HG02840 (cell line): ENCODE data around the gene ACOXL.

Experiments used
- ATAC-seq: cut with Tn5 transposase; IDR thresholded peaks from one replicate; pipeline ENCODE4 v1.9.1; 2021; ENCODE audit warnings: mild to moderate bottlenecking, moderate library complexity, moderate number of reproducible peaks; ENCODE audit not compliant: unreplicated experiment, low FRiP score

Gene ACOXL

DNA sequence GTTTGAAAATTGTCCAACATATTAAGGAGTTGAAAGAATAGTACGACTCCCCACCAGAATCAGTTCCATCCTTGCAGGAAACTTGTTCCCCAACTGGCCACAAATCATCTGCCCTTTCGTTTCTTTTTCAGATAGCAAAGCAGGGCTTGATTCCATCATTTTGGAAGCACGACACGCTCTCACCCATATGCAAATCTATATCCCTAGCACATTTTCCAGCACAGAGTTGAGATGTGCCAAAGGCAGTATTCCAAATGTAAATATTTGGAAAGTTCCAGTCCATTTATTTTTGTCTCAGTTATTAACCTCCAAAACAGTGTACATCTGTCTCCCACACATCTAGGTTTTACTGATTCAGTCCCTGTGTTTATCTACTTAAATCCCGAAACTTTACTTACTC, 259.5 kb downstream of the ACOXL start:
- ATAC-seq: no peak

DNA sequence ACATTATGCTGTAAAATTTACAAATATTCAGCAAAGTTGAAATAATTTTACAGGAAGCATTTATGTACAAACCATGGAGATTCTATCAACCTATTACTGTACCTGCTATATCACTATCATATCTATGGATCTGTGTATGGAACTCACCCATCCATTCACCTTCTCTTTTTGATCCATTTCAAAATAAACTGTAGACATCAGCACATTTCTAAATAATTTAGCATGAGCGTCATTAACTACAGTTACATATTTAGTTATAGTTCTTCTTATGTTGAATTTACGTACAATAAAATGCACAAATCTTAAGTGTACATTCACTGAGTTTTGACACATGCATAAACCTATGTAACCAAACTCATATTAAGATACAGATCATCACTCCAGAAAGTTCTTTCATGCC, 260.5 kb downstream of the ACOXL start:
- ATAC-seq: no peak

- ATAC-seq: no peak
Observed at GRCh38 chr2:110993557-110994231, 261.3 kb downstream of the ACOXL start.

DNA sequence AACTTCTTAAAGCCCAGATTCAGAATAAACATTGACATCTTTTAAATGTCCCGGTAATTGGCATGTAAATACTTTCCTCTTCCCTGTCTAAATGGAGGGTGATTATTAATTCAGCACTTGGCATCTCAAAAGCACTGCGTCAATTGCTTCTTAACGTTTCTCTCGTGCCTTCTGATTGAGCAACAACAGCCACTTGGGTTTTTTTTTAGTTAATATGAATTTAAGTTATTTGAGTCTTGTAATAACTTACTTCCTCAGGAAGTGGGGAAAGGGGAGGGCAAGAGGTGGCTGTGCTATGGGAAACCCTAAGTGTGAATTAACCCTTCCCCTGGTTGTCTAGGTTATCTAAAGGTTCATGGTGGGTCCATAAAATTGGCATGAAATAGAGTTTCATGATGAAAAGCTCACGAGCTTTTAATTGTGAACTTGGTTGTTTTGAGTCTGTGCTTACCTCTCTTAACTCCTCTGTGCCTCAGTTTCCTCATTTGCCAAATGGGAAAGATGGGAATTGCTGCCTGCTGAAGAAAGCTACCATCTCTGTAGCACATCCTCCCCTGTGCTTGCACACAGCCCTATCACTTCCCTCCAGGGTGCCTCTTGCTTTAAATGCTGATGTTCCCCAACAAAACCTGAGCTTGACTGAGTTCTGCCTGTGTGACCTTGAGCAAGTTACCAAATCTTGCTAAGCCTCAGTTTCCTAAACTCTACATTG, 262.0 kb downstream of the ACOXL start:
- no peak for ATAC-seq

- ATAC-seq: no peak
Observed at GRCh38 chr2:110995911-110996310, 263.5 kb downstream of the ACOXL start.

DNA sequence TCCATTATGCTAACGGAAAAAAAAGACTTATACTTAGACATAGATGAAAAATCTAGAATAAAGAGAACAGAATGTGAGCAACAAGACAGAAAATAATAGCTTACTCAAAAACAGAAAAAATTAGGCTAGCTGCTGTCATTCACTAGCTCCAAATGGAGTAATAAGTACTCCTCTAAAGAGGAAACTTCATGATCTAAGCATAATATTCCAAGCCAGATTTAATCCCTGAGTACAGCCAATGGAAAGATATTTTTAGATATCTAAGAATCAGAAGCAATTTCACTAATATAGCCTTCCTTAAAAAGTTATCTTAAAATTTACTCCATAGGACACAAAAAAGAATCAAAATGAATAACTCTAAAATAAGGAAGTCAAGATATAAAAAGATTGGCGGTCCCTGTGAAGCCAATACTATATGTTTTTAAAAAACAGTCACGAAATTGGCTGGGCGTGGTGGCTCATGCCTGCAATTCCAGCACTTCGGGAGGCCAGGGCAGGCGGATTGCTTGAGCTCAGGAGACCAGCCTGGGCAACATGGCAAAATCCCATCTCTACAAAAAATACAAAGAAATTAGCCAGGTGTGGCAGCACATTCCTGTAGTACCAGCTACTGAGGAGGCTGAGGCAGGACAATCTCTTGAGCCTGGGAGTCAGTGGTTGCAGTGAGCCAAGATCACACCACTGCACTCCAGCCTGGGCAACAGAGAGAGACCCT, 265.1 kb downstream of the ACOXL start:
- ATAC-seq: no peak

- ATAC-seq: no peak
Observed at GRCh38 chr2:110998311-110998710, 265.9 kb downstream of the ACOXL start.

DNA sequence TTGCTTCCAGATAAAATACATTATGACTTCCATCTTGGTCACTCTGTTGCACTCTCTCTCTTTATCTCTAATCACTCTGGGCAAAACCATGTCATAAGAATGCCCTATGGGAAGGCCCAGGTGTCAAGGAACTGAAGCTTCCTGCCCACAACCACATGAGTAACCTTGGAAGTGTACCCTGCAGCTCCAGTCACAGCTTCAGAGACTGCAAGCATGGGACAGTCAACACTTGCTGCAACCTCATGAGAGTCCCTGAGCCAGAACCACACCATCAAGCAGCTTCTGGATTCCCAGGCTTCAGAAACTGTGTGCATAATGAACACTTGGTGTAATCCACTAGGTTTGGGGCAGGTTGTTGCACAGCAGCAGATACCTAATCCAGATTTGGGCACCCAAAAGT, 267.3 kb downstream of the ACOXL start:
- ATAC-seq: no peak

GRCh38 chr2:111005307-111005706, 272.9 kb downstream of the ACOXL start:
- ATAC-seq: no peak

GRCh38 chr2:111005821-111006220, 273.4 kb downstream of the ACOXL start:
- no peak for ATAC-seq

DNA sequence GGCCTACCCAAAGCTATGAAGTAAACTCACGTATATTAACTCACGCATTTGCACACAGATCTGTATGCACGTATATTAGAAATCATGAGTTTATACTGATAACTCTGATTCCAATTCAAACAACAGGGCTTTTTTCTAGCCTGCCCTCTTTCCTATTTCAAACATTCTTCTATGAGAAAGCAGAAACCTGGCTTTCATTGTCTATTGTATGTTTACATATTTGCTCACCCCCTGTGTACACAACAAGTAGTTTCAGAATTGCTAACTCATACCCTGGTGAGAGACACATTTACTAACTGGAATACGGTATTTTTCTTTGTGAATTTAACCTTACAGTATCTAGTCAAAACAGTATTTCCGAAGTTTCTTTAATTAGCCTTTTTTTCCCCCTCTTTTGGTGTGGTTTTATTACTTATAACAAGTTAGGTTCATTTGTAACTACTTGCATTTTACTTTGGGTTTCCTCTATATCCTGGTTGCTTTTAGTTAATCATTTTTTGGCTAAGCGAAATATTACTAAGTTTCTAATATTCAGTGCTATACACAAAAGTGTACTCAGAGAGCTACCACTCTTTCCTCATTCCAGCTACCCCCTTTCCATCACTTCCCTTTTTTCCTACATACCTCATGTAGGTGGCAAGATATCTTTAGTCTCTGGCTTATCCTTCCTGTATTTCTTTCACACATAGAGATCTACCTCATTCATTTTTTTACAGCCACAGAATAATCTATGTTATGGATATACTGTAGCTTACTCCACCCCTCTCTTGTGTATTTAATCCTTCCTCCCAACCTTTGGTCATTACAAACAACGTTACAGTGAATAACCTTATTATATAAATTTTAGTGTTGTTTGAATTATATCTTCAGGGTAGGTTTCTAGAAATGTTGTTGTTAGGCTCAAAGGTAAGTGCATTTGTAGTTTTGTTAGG, 275.6 kb downstream of the ACOXL start:
- ATAC-seq: no peak

GRCh38 chr2:111011218-111011617, 278.8 kb downstream of the ACOXL start:
- no peak for ATAC-seq

- ATAC-seq: no peak
Observed at GRCh38 chr2:111015283-111015995, 283.1 kb downstream of the ACOXL start.

DNA sequence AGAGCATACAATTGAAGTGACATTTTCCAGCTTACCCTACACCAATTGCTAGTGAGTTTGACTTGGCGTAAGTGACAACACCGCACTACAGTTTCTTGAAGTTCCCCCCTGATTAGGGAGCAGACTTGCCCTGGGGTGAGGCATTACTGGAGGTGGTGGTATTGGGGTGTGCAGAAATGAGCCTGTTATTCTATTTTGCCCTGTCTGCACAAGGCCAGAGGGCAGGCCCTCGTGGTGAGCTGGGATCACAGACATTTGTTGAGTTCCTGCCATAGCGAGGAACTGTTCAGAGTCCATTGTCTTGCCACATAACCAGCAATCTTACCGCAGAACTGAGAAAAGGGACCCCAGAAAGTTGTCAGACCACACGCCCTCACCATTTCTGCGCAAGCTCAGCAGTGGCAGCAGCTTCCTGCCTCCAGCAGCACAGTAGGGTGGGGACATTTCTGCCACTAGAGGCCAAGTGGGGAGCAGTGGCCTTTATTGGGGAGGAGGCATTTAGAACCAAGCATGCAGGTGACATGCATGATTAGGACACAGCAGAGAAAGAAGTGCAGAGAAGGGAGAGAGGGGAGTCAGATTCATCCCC, 284.8 kb downstream of the ACOXL start:
- no peak for ATAC-seq

DNA sequence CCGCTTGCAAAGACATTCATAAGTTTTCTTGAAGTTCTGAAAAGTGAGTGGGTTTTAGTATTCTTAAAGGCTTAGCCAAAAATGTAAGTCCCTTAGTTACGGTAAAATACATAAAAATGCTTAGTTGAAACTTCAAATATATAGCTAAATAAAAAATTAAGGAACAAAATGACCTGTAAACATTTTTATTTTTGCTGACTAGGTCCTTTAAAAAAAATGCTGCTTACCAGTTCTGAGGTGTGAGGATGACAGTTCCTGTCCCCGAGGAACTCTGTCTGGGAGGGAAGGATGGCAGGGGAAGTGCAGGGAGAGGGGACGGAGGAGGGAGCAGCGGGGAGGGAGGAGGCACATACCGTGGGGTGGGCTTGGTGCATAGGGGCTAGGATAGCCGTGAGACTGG, 285.5 kb downstream of the ACOXL start:
- ATAC-seq: no peak

DNA sequence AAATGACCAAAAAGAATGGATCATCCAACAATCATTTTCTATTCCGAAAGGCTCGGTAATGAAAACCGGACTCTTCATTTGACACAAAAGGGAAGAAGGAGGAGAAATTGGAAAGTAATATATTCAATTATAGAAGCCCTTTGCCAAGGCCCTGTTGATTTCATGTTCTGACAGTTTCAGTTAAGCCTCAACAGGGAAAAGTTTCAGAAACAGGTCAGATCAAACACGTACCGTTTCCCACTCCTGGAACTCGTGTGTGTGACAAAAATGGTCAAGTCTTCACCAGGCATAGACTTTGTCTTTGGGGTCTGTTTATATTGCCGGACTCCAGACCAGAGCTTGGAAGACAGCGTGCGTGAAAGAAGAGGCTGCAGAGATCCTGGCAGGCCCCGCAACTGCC, 287.0 kb downstream of the ACOXL start:
- ATAC-seq: no peak

- no peak for ATAC-seq
Observed at GRCh38 chr2:111022633-111023032, 290.3 kb downstream of the ACOXL start.

GRCh38 chr2:111024496-111024895, 292.1 kb downstream of the ACOXL start:
- ATAC-seq: no peak

DNA sequence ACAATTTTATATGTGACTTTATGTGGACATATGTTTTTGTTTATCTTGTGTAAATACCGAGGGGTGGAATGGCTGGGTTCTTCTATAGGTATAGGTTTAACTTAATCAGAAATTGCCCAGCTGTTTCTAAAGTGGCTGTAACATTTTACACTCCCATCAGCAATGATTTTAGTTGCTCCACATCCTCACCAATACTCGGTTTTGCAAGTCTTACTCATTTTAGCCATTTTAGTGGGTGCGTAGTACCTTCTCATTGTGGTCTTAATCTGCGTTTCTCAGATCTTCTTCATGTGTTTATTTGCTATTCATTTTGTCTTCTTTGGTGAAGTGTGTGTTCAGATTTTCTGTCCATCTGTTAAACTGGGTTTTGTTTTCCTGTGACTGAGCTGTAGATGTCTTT, 292.9 kb downstream of the ACOXL start:
- ATAC-seq: no peak

DNA sequence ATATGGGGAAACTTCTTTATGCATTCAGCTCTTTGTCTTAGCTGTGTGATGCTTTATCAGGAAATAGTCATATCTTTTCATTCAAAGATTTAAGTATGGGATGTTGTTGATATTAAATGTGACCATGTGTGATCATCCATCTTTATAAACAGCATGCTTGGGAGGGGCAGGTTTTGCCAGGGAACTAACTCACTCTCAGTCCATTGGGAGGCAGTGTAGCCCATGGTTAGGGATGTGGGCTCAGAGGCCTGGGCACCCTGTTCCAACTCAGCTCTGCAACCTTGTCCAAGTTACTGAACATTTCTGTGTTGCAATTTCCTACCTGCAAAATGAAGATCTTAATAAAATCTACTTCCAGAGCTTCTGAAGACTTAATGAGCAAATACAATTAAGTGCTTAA, 296.3 kb downstream of the ACOXL start:
- ATAC-seq: no peak
